Hepatocyte (in vitro differentiated cells): ENCODE results near the gene TIE1. TPM values are rescaled to one million over a fixed set of nuclear protein-coding genes. Genes with fewer than 3 reads are reported as not detected.

ENCODE experiments used
- DNase-seq: peaks from one replicate; pipeline ENCODE4 v3.0.0-alpha.2; 2016; ENCODE audit warnings: low spot score
- H2AFZ ChIP-seq: fragments of 200-600 bp; sonication (generic); 2 replicates; pipeline ENCODE4 v1.6.0; 2016; ENCODE audit warnings: antibody characterized with exemption, mild to moderate bottlenecking
- H3K27ac ChIP-seq: fragments of 200-600 bp; sonication (generic); 2 replicates; pipeline ENCODE4 v1.5.1; 2016; ENCODE audit warnings: mild to moderate bottlenecking
- H3K27me3 ChIP-seq: fragments of 200-600 bp; sonication (generic); 2 replicates; pipeline ENCODE4 v1.6.1; 2016
- H3K36me3 ChIP-seq: fragments of 200-600 bp; sonication (generic); replicated peaks from 2 replicates; pipeline ENCODE4 v1.5.1; 2016; ENCODE audit warnings: low read depth; ENCODE audit not compliant: insufficient read depth
- H3K4me1 ChIP-seq: fragments of 200-600 bp; sonication (generic); 2 replicates; pipeline ENCODE4 v1.5.1; 2016; ENCODE audit warnings: mild to moderate bottlenecking, moderate library complexity; ENCODE audit not compliant: insufficient read depth
- H3K4me2 ChIP-seq: fragments of 200-600 bp; sonication (generic); 2 replicates; pipeline ENCODE4 v1.6.0; 2016
- H3K4me3 ChIP-seq: fragments of 200-600 bp; sonication (generic); 2 replicates; pipeline ENCODE4 v1.5.1; 2016; ENCODE audit warnings: mild to moderate bottlenecking
- H3K79me2 ChIP-seq: fragments of 200-600 bp; sonication (generic); 2 replicates; pipeline ENCODE4 v1.6.0; 2017; ENCODE audit warnings: mild to moderate bottlenecking
- H3K9me2 ChIP-seq: fragments of 200-600 bp; sonication (generic); replicated peaks from 2 replicates; pipeline ENCODE4 v1.6.0; 2017; ENCODE audit warnings: mild to moderate bottlenecking; ENCODE audit not compliant: insufficient read depth
- H3K9me3 ChIP-seq: fragments of 200-600 bp; sonication (generic); 2 replicates; pipeline ENCODE4 v1.5.1; 2016; ENCODE audit warnings: low read depth, mild to moderate bottlenecking
- H4K20me1 ChIP-seq: fragments of 200-600 bp; sonication (generic); 2 replicates; pipeline ENCODE4 v1.6.0; 2016; ENCODE audit warnings: mild to moderate bottlenecking; ENCODE audit not compliant: insufficient read depth, poor library complexity, severe bottlenecking
- CTCF ChIP-seq: fragments of 200-600 bp; sonication (generic); IDR thresholded peaks from 2 replicates; pipeline ENCODE4 v1.5.1; 2016; ENCODE audit warnings: antibody characterized with exemption, mild to moderate bottlenecking; ENCODE audit not compliant: poor library complexity
- EZH2 ChIP-seq: fragments of 200-600 bp; sonication (generic); IDR thresholded peaks from 2 replicates; pipeline ENCODE4 v1.6.1; 2016; ENCODE audit warnings: antibody characterized with exemption, mild to moderate bottlenecking, borderline replicate concordance
- EZH2phosphoT487 ChIP-seq: fragments of 200-600 bp; sonication (generic); IDR thresholded peaks from one replicate; pipeline ENCODE4 v1.6.1; 2018; ENCODE audit warnings: antibody characterized with exemption, mild to moderate bottlenecking, low read depth, moderate library complexity; ENCODE audit not compliant: unreplicated experiment, severe bottlenecking
- WGBS: methylation state at CpG from one replicate; pipeline ENCODE4 v1.1.6; 2016; ENCODE audit warnings: low lambda C conversion rate; ENCODE audit errors: missing lambda C conversion rate; 5-methylcytosine and 5-hydroxymethylcytosine counted together
- polyA plus RNA-seq: library from polyadenylated mRNA; unstranded; fragments of >200 nt; fragmentation: Nextera tagmentation; extraction: Ambion mirVana; gene quantifications from 2 replicates; pipeline ENCODE4 v1.2.1, GENCODE V29; 2016
- total RNA-seq: library from RNA; depleted of rRNA; stranded (reverse); fragments of >200 nt; gene quantifications from 2 replicates; pipeline ENCODE4 v1.2.3, GENCODE V29; 2014

Gene TIE1
- total and polyA plus RNA-seq, 2 experiments from 2014 or later = 0.33 to 1.2 TPM

GRCh38 chr1:43293176-43293575 lies 7.6 kb upstream of the TIE1 start:
- Histone ChIP-seq H3K4me3 (no peak overlapping the region), H3K9me2 (no peaks in the 10 kb centered on the region), H3K27ac (no peak overlapping the region), H3K4me1 (peaks cover 21% of the 10 kb centered on the region), H3K9me3 (no peaks in the 10 kb centered on the region), H4K20me1 (no peaks in the 10 kb centered on the region), H2AFZ (no peak overlapping the region), H3K27me3 (no peaks in the 10 kb centered on the region), H3K4me2 (no peak overlapping the region), H3K36me3 (no peaks in the 10 kb centered on the region), H3K79me2 (no peaks in the 10 kb centered on the region)
- no peak for DNase-seq
- TF ChIP-seq EZH2phosphoT487 = no peak
- no peak for TF ChIP-seq CTCF
- TF ChIP-seq EZH2 = no peak
- 90% methylated on average over 2 of the region's 2 CpGs for WGBS

- Histone ChIP-seq H4K20me1 (no peaks in the 10 kb centered on the region), H2AFZ (no peak overlapping the region), H3K4me3 (no peak overlapping the region), H3K27me3 (no peaks in the 10 kb centered on the region), H3K4me1 (peaks cover 19% of the 10 kb centered on the region), H3K4me2 (no peak overlapping the region), H3K9me2 (no peaks in the 10 kb centered on the region), H3K27ac (no peak overlapping the region), H3K9me3 (no peaks in the 10 kb centered on the region), H3K79me2 (no peaks in the 10 kb centered on the region), H3K36me3 (no peaks in the 10 kb centered on the region)
- no peak for DNase-seq
- no peak for TF ChIP-seq EZH2
- no peak for TF ChIP-seq CTCF
- no peak for TF ChIP-seq EZH2phosphoT487
- 77% methylated on average over 7 of the region's 7 CpGs for WGBS
These were observed 6.7 kb upstream of the TIE1 start for GRCh38 chr1:43293896-43294760.

GRCh38 chr1:43294761-43295160 lies 6.0 kb upstream of the TIE1 start:
- no peak overlapping the region for H3K4me3 ChIP-seq
- TF ChIP-seq EZH2 = no peak
- no peak for TF ChIP-seq EZH2phosphoT487
- no peak for TF ChIP-seq CTCF
- WGBS = 93% methylated on average over 8 of the region's 8 CpGs
- no peaks in the 10 kb centered on the region for H4K20me1 ChIP-seq
- no peak overlapping the region for H3K4me2 ChIP-seq
- H3K9me3 ChIP-seq = no peaks in the 10 kb centered on the region
- no peak overlapping the region for H3K27ac ChIP-seq
- H3K9me2 ChIP-seq = no peaks in the 10 kb centered on the region
- H3K27me3 ChIP-seq = no peaks in the 10 kb centered on the region
- no peak overlapping the region for H2AFZ ChIP-seq
- H3K36me3 ChIP-seq = no peaks in the 10 kb centered on the region
- H3K4me1 ChIP-seq = peaks cover 18% of the 10 kb centered on the region
- no peak for DNase-seq
- no peaks in the 10 kb centered on the region for H3K79me2 ChIP-seq
